Kidney (tissue), 14 donors: Measurements from ENCODE around the gene UST. TPM values are rescaled to one million over a fixed set of nuclear protein-coding genes. Genes with fewer than 3 reads are reported as not detected.

Experiments
- DNase-seq, 5 donors: peaks; one replicate each; pipeline ENCODE4 v3.0.0-alpha.2; 2013 to 2020
- FAIRE-seq: peaks from 2 replicates; lab custom pipeline; 2012; peaks lifted over from hg19 to GRCh38; lab: Jason Lieb, UNC
- H3K27ac ChIP-seq, 2 donors: one replicate each; pipeline ENCODE4 v1.7.0; 2013; ENCODE audit warnings: low read depth in 2 of 2, low read length in 2 of 2, inconsistent platforms in 1 of 2
- H3K27me3 ChIP-seq: one replicate; pipeline ENCODE4 v1.7.1; 2013; ENCODE audit warnings: low read length, inconsistent platforms; ENCODE audit not compliant: control insufficient read depth, insufficient read depth
- H3K36me3 ChIP-seq, 3 donors: one replicate each; pipeline versions ENCODE4 v1.7.0 to v1.7.1; 2013; ENCODE audit warnings: low read length in 3 of 3, control low read depth in 1 of 3, inconsistent platforms in 1 of 3; ENCODE audit not compliant: insufficient read depth in 3 of 3, control insufficient read depth in 2 of 3
- H3K4me1 ChIP-seq, 3 donors: one replicate each; pipeline versions ENCODE4 v1.7.0 to v1.7.1; 2013; ENCODE audit warnings: low read length in 3 of 3, inconsistent platforms in 1 of 3, low read depth in 1 of 3; ENCODE audit not compliant: control insufficient read depth in 2 of 3, insufficient read depth in 2 of 3
- H3K4me3 ChIP-seq, 3 donors: one replicate each; pipeline versions ENCODE4 v1.7.0 to v1.8.1; 2013; ENCODE audit warnings: low read length in 3 of 3, control low read depth in 1 of 3, inconsistent platforms in 1 of 3
- H3K9ac ChIP-seq, 3 donors: one replicate each; pipeline versions ENCODE4 v1.7.0 to v1.7.1; 2013; ENCODE audit warnings: low read length in 3 of 3, control low read depth in 1 of 3, inconsistent platforms in 1 of 3
- H3K9me3 ChIP-seq, 3 donors: one replicate each; pipeline versions ENCODE4 v1.7.0 to v1.7.1; 2013; ENCODE audit warnings: low read length in 3 of 3, control low read depth in 1 of 3, inconsistent platforms in 1 of 3; ENCODE audit not compliant: control insufficient read depth in 2 of 3, insufficient read depth in 1 of 3
- CTCF ChIP-seq: IDR thresholded peaks from 3 replicates; pipeline ENCODE4 v1.5.1; 2012; ENCODE audit warnings: mild to moderate bottlenecking, moderate library complexity, borderline replicate concordance; ENCODE audit not compliant: insufficient read depth; ENCODE audit errors: extremely low read depth
- intact Hi-C: fragments of 100-400 bp; cut with DNase I; formaldehyde crosslinking; loops from one replicate; pipeline ENCODE4 v1.11.1; 2022
- polyA plus RNA-seq: library from polyadenylated mRNA; stranded (reverse); fragments of 350-450 nt; fragmentation: Illumina TruSeq; extraction: RNeasy Lipid Tissue Mini Kit (QIAGEN cat#74804); gene quantifications from one replicate; pipeline ENCODE4 v1.2.3, GENCODE V29; 2014; ENCODE audit warnings: low read depth, low replicate concordance; ENCODE audit not compliant: insufficient read depth
- total RNA-seq: library from RNA; stranded (reverse); fragmentation: NEBNext Ultra II Directional; extraction: Animal tissue kit (Norgen Biotek cat#: 25700); gene quantifications from one replicate; pipeline ENCODE4 v1.2.1, GENCODE V29; 2021
- donor health status: control.
- donor health status: control.
- donor health status: control.
- donor health status: control.
- donor health status: control.
- donor health status: DM: yes; HTN: yes; CAD: no.
- donor health status: Normal renal cell carcinoma (clear cell type).

UST gene
- total and polyA plus RNA-seq, 2 donors from 2014 or later: 3.2 to 4.2 TPM

- H3K36me3 ChIP-seq: no peaks in the 10 kb centered on the region
- intact Hi-C loops: no loop called here
- no peak overlapping the region for H3K4me3 ChIP-seq
- H3K27me3 ChIP-seq: no peaks in the 10 kb centered on the region
- no peak overlapping the region for H3K27ac ChIP-seq
- FAIRE-seq: no peak
- H3K9ac ChIP-seq: no peak overlapping the region
- H3K9me3 ChIP-seq: no peaks in the 10 kb centered on the region
- no peak for TF ChIP-seq CTCF
- no peaks in the 10 kb centered on the region for H3K4me1 ChIP-seq
- no peak for DNase-seq
Observed at GRCh38 chr6:148831531-148831930, 84.7 kb downstream of the UST start.

GRCh38 chr6:148835920-148836441 lies 89.2 kb downstream of the UST start:
- TF ChIP-seq CTCF: no peak
- Histone ChIP-seq H3K36me3 (no peaks in the 10 kb centered on the region), H3K4me3 (no peak overlapping the region), H3K27ac (no peak overlapping the region), H3K9me3 (no peaks in the 10 kb centered on the region), H3K4me1 (no peaks in the 10 kb centered on the region), H3K27me3 (no peaks in the 10 kb centered on the region), H3K9ac (no peak overlapping the region)
- FAIRE-seq (no peak), DNase-seq (no peak)
- intact Hi-C loops: no loop called here

GRCh38 chr6:148836751-148837150 lies 89.9 kb downstream of the UST start:
- DNase-seq (no peak), FAIRE-seq (no peak)
- H3K36me3 ChIP-seq: no peaks in the 10 kb centered on the region
- no peak for TF ChIP-seq CTCF
- H3K27me3 ChIP-seq: no peaks in the 10 kb centered on the region
- no peaks in the 10 kb centered on the region for H3K4me1 ChIP-seq
- intact Hi-C loops: no loop called here
- no peak overlapping the region for H3K4me3 ChIP-seq
- no peak overlapping the region for H3K27ac ChIP-seq
- H3K9ac ChIP-seq: no peak overlapping the region
- no peaks in the 10 kb centered on the region for H3K9me3 ChIP-seq

- H3K9ac ChIP-seq: no peak overlapping the region
- DNase-seq: no peak
- no peaks in the 10 kb centered on the region for H3K36me3 ChIP-seq
- no peak overlapping the region for H3K27ac ChIP-seq
- TF ChIP-seq CTCF: no peak
- H3K27me3 ChIP-seq: no peaks in the 10 kb centered on the region
- H3K9me3 ChIP-seq: no peaks in the 10 kb centered on the region
- intact Hi-C loops: no loop called here
- no peak for FAIRE-seq
- H3K4me3 ChIP-seq: no peak overlapping the region
- no peaks in the 10 kb centered on the region for H3K4me1 ChIP-seq
Observed at GRCh38 chr6:148837941-148838340, 91.1 kb downstream of the UST start.
